ENCODE data around the gene OSTM1. TPM values are rescaled to one million over a fixed set of nuclear protein-coding genes. Genes with fewer than 3 reads are reported as not detected.

Gene OSTM1
- total RNA-seq, 2 experiments from 2014 or later: 10.5 to 19.1 TPM

DNA sequence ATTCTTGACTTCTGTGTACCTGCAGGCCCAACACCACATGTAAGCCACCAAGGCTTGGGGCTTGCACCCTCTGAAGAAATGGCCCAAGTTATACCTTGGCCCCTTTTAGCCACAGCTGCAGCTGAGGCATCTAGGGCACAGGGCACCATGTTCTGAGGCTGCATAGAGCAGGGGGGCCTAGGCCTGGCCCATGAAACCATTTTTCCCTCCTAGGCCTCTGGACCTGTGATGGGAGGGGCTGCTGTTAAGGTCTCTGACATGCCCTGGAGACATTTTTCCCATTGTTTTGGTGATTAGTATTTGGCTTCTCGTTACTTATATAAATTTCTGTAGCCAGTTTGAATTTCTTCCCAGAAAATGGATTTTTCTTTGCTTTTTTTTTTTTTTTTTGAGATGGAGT, 66.2 kb downstream of the OSTM1 start:
- ChIA-PET CTCF (ENCODE audit: unreplicated experiment) (no interaction called here), POLR2A (no interaction called here)
- Histone ChIP-seq H3K4me1 (ENCODE audit: insufficient read depth, low read length, poor library complexity, severe bottlenecking) (no peaks in the 10 kb centered on the region), H3K27ac (ENCODE audit: low read depth, low read length, poor library complexity, severe bottlenecking) (no peak overlapping the region), H3K9me2 (ENCODE audit: insufficient read depth, low read length) (no peaks in the 10 kb centered on the region), H2AFZ (ENCODE audit: low read length) (no peak overlapping the region), H3K4me2 (ENCODE audit: low read length) (no peak overlapping the region), H4K20me1 (ENCODE audit: insufficient read depth, low read length) (no peaks in the 10 kb centered on the region), H3K9me3 (ENCODE audit: low read length) (no peaks in the 10 kb centered on the region), H3K4me3 (ENCODE audit: low read depth, low read length, poor library complexity, severe bottlenecking) (no peak overlapping the region), H3K36me3 (ENCODE audit: insufficient read depth, low read length) (no peaks in the 10 kb centered on the region), H3K79me2 (ENCODE audit: insufficient read depth, low read depth, low read length) (no peaks in the 10 kb centered on the region)
- TF ChIP-seq EZH2phosphoT487 (IDR thresholded peaks at IDR 0.05; ENCODE audit: borderline replicate concordance, low read depth, low read length): no peak
- no peak for TF ChIP-seq CTCF (conservative IDR thresholded peaks at IDR 0.05; ENCODE audit: low read length)
- no TSS peak for BruUV-seq (replicated peaks)
- DNase-seq (ENCODE audit: low spot score): no peak
- intact Hi-C loops (cut with micrococcal nuclease; ENCODE audit: unreplicated experiment): no loop called here

DNA sequence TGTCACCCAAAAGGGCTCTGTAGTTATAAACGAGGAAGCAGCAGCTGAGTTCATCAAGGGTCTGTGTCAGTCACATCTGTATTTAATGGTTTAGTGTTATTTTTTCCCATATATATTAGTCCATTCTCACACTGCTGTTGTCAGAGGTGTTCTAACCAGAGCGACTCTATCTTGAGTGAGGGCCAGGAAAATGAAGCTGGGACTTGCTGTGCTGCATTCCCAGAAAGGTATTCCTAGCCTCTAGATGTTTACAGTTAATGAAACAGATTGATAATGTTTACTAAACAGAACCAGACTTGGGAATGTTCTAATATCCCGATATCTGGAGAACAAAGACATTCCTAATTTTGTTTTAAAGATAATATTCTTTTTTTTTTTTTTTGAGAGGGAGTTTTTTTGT, 68.6 kb downstream of the OSTM1 start:
- TF ChIP-seq EZH2phosphoT487 (IDR thresholded peaks at IDR 0.05; ENCODE audit: borderline replicate concordance, low read depth, low read length) (no peak), CTCF (conservative IDR thresholded peaks at IDR 0.05; ENCODE audit: low read length) (no peak)
- DNase-seq (ENCODE audit: low spot score): no peak
- H3K4me2 ChIP-seq (ENCODE audit: low read length): no peak overlapping the region
- no peaks in the 10 kb centered on the region for H3K9me2 ChIP-seq (ENCODE audit: insufficient read depth, low read length)
- no peaks in the 10 kb centered on the region for H3K4me1 ChIP-seq (ENCODE audit: insufficient read depth, low read length, poor library complexity, severe bottlenecking)
- no peaks in the 10 kb centered on the region for H4K20me1 ChIP-seq (ENCODE audit: insufficient read depth, low read length)
- H3K36me3 ChIP-seq (ENCODE audit: insufficient read depth, low read length): no peaks in the 10 kb centered on the region
- no peaks in the 10 kb centered on the region for H3K79me2 ChIP-seq (ENCODE audit: insufficient read depth, low read depth, low read length)
- no peak overlapping the region for H2AFZ ChIP-seq (ENCODE audit: low read length)
- no peak overlapping the region for H3K4me3 ChIP-seq (ENCODE audit: low read depth, low read length, poor library complexity, severe bottlenecking)
- ChIA-PET CTCF (ENCODE audit: unreplicated experiment) (no interaction called here), POLR2A (interaction anchor here (0.6 to 1.0 kb wide), 2 partner anchors 35 to 362 kb away, joined by 3 read pairs; no protein-coding TSS in a partner anchor)
- H3K9me3 ChIP-seq (ENCODE audit: low read length): no peaks in the 10 kb centered on the region
- intact Hi-C loops (cut with micrococcal nuclease; ENCODE audit: unreplicated experiment): no loop called here
- H3K27ac ChIP-seq (ENCODE audit: low read depth, low read length, poor library complexity, severe bottlenecking): no peak overlapping the region
- no TSS peak for BruUV-seq (replicated peaks)

DNA sequence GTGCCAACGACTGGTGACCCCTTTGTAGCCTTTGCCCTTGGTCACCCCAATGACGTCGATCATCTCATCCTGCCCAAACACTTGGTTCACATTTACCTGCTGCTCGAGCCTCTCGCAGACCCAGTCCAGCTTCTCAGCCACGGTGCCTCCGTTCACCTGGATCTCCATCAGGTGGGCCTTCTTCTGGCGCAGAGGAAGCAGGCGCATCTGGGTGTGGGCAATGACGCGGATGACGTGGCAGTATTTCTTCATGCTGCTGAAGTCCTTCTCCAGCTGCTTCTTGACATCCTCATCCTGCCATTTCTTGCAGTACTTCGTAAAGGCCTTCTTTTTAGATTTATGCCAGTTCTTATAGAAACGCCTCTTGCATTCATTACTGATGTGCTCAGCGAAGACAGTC, 69.7 kb downstream of the OSTM1 start:
- no peak overlapping the region for H2AFZ ChIP-seq (ENCODE audit: low read length)
- no peaks in the 10 kb centered on the region for H3K36me3 ChIP-seq (ENCODE audit: insufficient read depth, low read length)
- ChIA-PET CTCF (ENCODE audit: unreplicated experiment) (no interaction called here), POLR2A (interaction anchor here (0.6 kb wide), 1 partner anchor 12 kb away, joined by 4 read pairs; no protein-coding TSS in a partner anchor)
- no peak for DNase-seq (ENCODE audit: low spot score)
- H3K4me2 ChIP-seq (ENCODE audit: low read length): no peak overlapping the region
- no peaks in the 10 kb centered on the region for H3K4me1 ChIP-seq (ENCODE audit: insufficient read depth, low read length, poor library complexity, severe bottlenecking)
- H3K27ac ChIP-seq (ENCODE audit: low read depth, low read length, poor library complexity, severe bottlenecking): no peak overlapping the region
- TF ChIP-seq CTCF (conservative IDR thresholded peaks at IDR 0.05; ENCODE audit: low read length) (no peak), EZH2phosphoT487 (IDR thresholded peaks at IDR 0.05; ENCODE audit: borderline replicate concordance, low read depth, low read length) (no peak)
- H4K20me1 ChIP-seq (ENCODE audit: insufficient read depth, low read length): no peaks in the 10 kb centered on the region
- H3K9me3 ChIP-seq (ENCODE audit: low read length): no peaks in the 10 kb centered on the region
- no TSS peak for BruUV-seq (replicated peaks)
- intact Hi-C loops (cut with micrococcal nuclease; ENCODE audit: unreplicated experiment): no loop called here
- no peaks in the 10 kb centered on the region for H3K79me2 ChIP-seq (ENCODE audit: insufficient read depth, low read depth, low read length)
- H3K4me3 ChIP-seq (ENCODE audit: low read depth, low read length, poor library complexity, severe bottlenecking): no peak overlapping the region
- H3K9me2 ChIP-seq (ENCODE audit: insufficient read depth, low read length): no peaks in the 10 kb centered on the region
